ENCODE measurements around the gene AEBP2. TPM values are rescaled to one million over a fixed set of nuclear protein-coding genes. Genes with fewer than 3 reads are reported as not detected.

The AEBP2 gene
- total and polyA plus RNA-seq, 2 of the 13 experiments (the other 11 are each of a cell fraction or from before 2014, with no cell fraction given), result 9.2 to 17.9 TPM

- TF ChIP-seq ZNF513 (CRISPR knock-in tag; conservative IDR thresholded peaks at IDR 0.05), result no peak
- no peak for TF ChIP-seq PAX8 (CRISPR knock-in tag; IDR thresholded peaks at IDR 0.05; ENCODE audit: borderline replicate concordance)
- no peak for TF ChIP-seq TRIM22 (IDR thresholded peaks at IDR 0.05)
- TF ChIP-seq RXRB (CRISPR knock-in tag; IDR thresholded peaks at IDR 0.05; ENCODE audit: borderline replicate concordance), result peak; percentile 51; the same call in 1 of the 2 replicates
- TF ChIP-seq ZNF3 (CRISPR knock-in tag; IDR thresholded peaks at IDR 0.05), result no peak
- no peak for TF ChIP-seq ZNF225 (CRISPR knock-in tag; IDR thresholded peaks at IDR 0.05)
- TF ChIP-seq ADNP (CRISPR knock-in tag; IDR thresholded peaks at IDR 0.05), result no peak
- no peak for TF ChIP-seq ZNF576 (CRISPR knock-in tag; IDR thresholded peaks at IDR 0.05)
- no peak for TF ChIP-seq CREB1 (IDR thresholded peaks at IDR 0.05)
- TF ChIP-seq CREB1 (CRISPR knock-in tag; IDR thresholded peaks at IDR 0.05), result no peak
- no peak for TF ChIP-seq FUBP1 (CRISPR knock-in tag; IDR thresholded peaks at IDR 0.05; ENCODE audit: borderline replicate concordance)
- TF ChIP-seq ZKSCAN5 (CRISPR knock-in tag; IDR thresholded peaks at IDR 0.05), result no peak
- TF ChIP-seq CSRNP1 (CRISPR knock-in tag; IDR thresholded peaks at IDR 0.05), result no peak
- peak; percentile 65 for TF ChIP-seq HNF4A (CRISPR knock-in tag; IDR thresholded peaks at IDR 0.05)
- no peak for TF ChIP-seq GLI4 (CRISPR knock-in tag; IDR thresholded peaks at IDR 0.05; ENCODE audit: borderline replicate concordance)
- TF ChIP-seq ZNF251 (CRISPR knock-in tag; IDR thresholded peaks at IDR 0.05), result no peak
- TF ChIP-seq ZNF609 (CRISPR knock-in tag; IDR thresholded peaks at IDR 0.05; ENCODE audit: borderline replicate concordance), result no peak
- no peak for TF ChIP-seq GABPA (IDR thresholded peaks at IDR 0.05; ENCODE audit: low read depth, low read length)
- TF ChIP-seq GABPA (CRISPR knock-in tag; IDR thresholded peaks at IDR 0.05; ENCODE audit: low read depth), result no peak
These were observed 36.4 kb upstream of the AEBP2 start (continued) for GRCh38 chr12:19402743-19403431.
